ENCODE data around the gene CSN2. TPM values are rescaled to one million over a fixed set of nuclear protein-coding genes. Genes with fewer than 3 reads are reported as not detected.

CSN2 gene, protein sequence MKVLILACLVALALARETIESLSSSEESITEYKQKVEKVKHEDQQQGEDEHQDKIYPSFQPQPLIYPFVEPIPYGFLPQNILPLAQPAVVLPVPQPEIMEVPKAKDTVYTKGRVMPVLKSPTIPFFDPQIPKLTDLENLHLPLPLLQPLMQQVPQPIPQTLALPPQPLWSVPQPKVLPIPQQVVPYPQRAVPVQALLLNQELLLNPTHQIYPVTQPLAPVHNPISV
- polyA plus RNA-seq (2013, experiment 1 of 2): not detected
- polyA plus RNA-seq (2013, experiment 2 of 2): not detected

DNA sequence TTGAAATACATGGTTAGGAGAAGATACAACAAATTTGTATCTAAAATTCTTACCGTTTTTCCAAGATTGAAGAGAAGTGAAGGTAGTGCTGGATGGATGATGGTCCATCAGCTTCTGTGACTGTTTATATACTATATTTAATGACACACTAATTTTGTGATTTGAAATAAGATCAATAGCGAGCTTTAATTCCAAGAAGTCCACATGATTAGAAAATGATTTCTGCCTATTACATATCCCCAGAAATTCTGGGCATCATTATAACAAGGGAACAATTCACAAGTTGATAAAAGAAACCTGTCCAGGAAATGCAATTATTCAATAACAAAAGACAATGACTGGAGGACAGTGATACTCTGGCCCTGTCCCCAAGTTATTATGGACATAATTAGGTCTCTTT lies at the start of gene CSN2:
CSN2 (minus strand) TSS at position 101 of the 400 bp plus-strand sequence. CDS start 4,733 bp downstream, outside the sequence.
- H3K36me3 ChIP-seq (ENCODE audit: control insufficient read depth, insufficient read depth, low read length): no peaks in the 10 kb centered on the region
- H3K79me2 ChIP-seq (ENCODE audit: control insufficient read depth, insufficient read depth, low read length): no peaks in the 10 kb centered on the region
- H3K9ac ChIP-seq (ENCODE audit: low read length): no peak within 1 kb of the TSS
- no peak within 1 kb of the TSS for H3K4me2 ChIP-seq (ENCODE audit: low read length)
- H2AK5ac ChIP-seq (ENCODE audit: low read length): no peak within 1 kb of the TSS
- no peaks in the 10 kb centered on the region for H3K79me1 ChIP-seq (ENCODE audit: low read length)
- no peak within 1 kb of the TSS for H3K23ac ChIP-seq (ENCODE audit: low read length)
- H3K27me3 ChIP-seq (ENCODE audit: insufficient read depth, low read length, poor library complexity): no peaks in the 10 kb centered on the region
- H2BK120ac ChIP-seq (ENCODE audit: low read depth, low read length): no peak within 1 kb of the TSS
- no peak within 1 kb of the TSS for H4K8ac ChIP-seq (ENCODE audit: low read depth, low read length)
- H3K4me3 ChIP-seq (ENCODE audit: low read length): no peak within 1 kb of the TSS
- H3K4ac ChIP-seq (ENCODE audit: low read depth, low read length): no peak within 1 kb of the TSS
- no peak within 1 kb of the TSS for H2BK5ac ChIP-seq (ENCODE audit: low read length)
- no peak for DNase-seq
- no peak within 1 kb of the TSS for H3K18ac ChIP-seq (ENCODE audit: low read length)
- H3K27ac ChIP-seq (ENCODE audit: low read depth, low read length): no peak within 1 kb of the TSS
- no peak within 1 kb of the TSS for H4K5ac ChIP-seq (ENCODE audit: low read length)
- H3K4me1 ChIP-seq (ENCODE audit: control insufficient read depth, low read depth, low read length): no peaks in the 10 kb centered on the region
- no peak within 1 kb of the TSS for H2BK15ac ChIP-seq (replicated peaks; ENCODE audit: low read depth)
- no peak within 1 kb of the TSS for H3K56ac ChIP-seq (ENCODE audit: low read length)
- no CpG with 5 or more reads among the region's 2 CpGs for WGBS (ENCODE audit: extremely low coverage, insufficient coverage, low lambda C conversion rate)

DNA sequence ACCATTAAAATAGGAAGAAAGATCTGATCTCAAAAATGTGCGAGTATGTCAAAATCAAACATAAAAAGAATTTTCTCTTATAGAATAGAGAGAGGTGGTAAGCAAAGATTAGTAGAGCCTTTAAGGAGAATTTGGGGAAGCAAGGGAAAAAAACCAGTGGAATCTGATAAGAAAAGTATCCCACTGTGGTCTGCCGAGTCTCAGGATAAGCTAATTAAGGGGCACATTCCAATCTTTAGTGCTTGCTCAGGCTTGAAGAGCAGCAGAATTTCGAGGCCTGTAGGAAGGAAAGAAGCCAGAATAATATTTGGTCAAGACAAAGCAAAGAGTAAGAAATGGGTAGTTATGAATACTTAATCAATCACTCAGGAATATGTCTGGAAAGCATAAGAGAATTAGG lies 43.2 kb upstream of the CSN2 start:
- no peak overlapping the region for H3K18ac ChIP-seq (ENCODE audit: low read length)
- H3K4me1 ChIP-seq (ENCODE audit: control insufficient read depth, low read depth, low read length): no peaks in the 10 kb centered on the region
- no peak overlapping the region for H4K5ac ChIP-seq (ENCODE audit: low read length)
- DNase-seq: peak; percentile 82
- no peak overlapping the region for H3K27ac ChIP-seq (ENCODE audit: low read depth, low read length)
- no peak overlapping the region for H3K4me3 ChIP-seq (ENCODE audit: low read length)
- no peaks in the 10 kb centered on the region for H3K79me1 ChIP-seq (ENCODE audit: low read length)
- no peaks in the 10 kb centered on the region for H3K79me2 ChIP-seq (ENCODE audit: control insufficient read depth, insufficient read depth, low read length)
- no peak overlapping the region for H3K4ac ChIP-seq (ENCODE audit: low read depth, low read length)
- H2BK15ac ChIP-seq (replicated peaks; ENCODE audit: low read depth): no peak overlapping the region
- H3K23ac ChIP-seq (ENCODE audit: low read length): no peak overlapping the region
- no peak overlapping the region for H2BK120ac ChIP-seq (ENCODE audit: low read depth, low read length)
- no peaks in the 10 kb centered on the region for H3K27me3 ChIP-seq (ENCODE audit: insufficient read depth, low read length, poor library complexity)
- no peak overlapping the region for H3K56ac ChIP-seq (ENCODE audit: low read length)
- no peak overlapping the region for H2BK5ac ChIP-seq (ENCODE audit: low read length)
- no peak overlapping the region for H3K9ac ChIP-seq (ENCODE audit: low read length)
- no CpG with 5 or more reads among the region's 3 CpGs for WGBS (ENCODE audit: extremely low coverage, insufficient coverage, low lambda C conversion rate)
- no peak overlapping the region for H2AK5ac ChIP-seq (ENCODE audit: low read length)
- H3K4me2 ChIP-seq (ENCODE audit: low read length): no peak overlapping the region
- no peak overlapping the region for H4K8ac ChIP-seq (ENCODE audit: low read depth, low read length)
- H3K36me3 ChIP-seq (ENCODE audit: control insufficient read depth, insufficient read depth, low read length): no peaks in the 10 kb centered on the region

DNA sequence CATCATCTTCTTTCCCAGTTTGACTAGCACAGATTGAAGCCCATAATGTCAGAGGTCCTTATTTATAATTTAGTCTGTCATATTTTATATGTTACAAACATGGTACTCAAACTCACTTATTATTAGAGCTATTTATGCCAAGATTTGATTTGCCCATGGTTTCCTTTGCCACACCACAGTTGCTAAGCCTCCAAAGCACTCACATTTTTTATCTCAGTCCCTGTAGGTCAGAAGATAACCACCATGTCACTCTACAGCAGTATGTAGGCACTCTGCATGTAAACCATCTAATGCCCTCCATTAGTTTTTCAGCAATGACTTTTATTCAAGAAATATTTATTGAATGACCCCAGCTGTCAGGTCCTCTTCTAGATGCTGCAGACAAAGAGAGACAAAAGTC lies 37.0 kb upstream of the CSN2 start:
- H3K27me3 ChIP-seq (ENCODE audit: insufficient read depth, low read length, poor library complexity): no peaks in the 10 kb centered on the region
- H3K36me3 ChIP-seq (ENCODE audit: control insufficient read depth, insufficient read depth, low read length): no peaks in the 10 kb centered on the region
- H3K18ac ChIP-seq (ENCODE audit: low read length): no peak overlapping the region
- H3K27ac ChIP-seq (ENCODE audit: low read depth, low read length): no peak overlapping the region
- no peak overlapping the region for H3K23ac ChIP-seq (ENCODE audit: low read length)
- H3K4ac ChIP-seq (ENCODE audit: low read depth, low read length): no peak overlapping the region
- no peak overlapping the region for H4K5ac ChIP-seq (ENCODE audit: low read length)
- no peak overlapping the region for H2AK5ac ChIP-seq (ENCODE audit: low read length)
- H3K9ac ChIP-seq (ENCODE audit: low read length): no peak overlapping the region
- H2BK15ac ChIP-seq (replicated peaks; ENCODE audit: low read depth): no peak overlapping the region
- H3K4me3 ChIP-seq (ENCODE audit: low read length): no peak overlapping the region
- no peaks in the 10 kb centered on the region for H3K4me1 ChIP-seq (ENCODE audit: control insufficient read depth, low read depth, low read length)
- H2BK120ac ChIP-seq (ENCODE audit: low read depth, low read length): no peak overlapping the region
- H4K8ac ChIP-seq (ENCODE audit: low read depth, low read length): no peak overlapping the region
- no peak for DNase-seq
- H3K4me2 ChIP-seq (ENCODE audit: low read length): no peak overlapping the region
- H2BK5ac ChIP-seq (ENCODE audit: low read length): no peak overlapping the region
- H3K79me1 ChIP-seq (ENCODE audit: low read length): no peaks in the 10 kb centered on the region
- no peaks in the 10 kb centered on the region for H3K79me2 ChIP-seq (ENCODE audit: control insufficient read depth, insufficient read depth, low read length)
- no peak overlapping the region for H3K56ac ChIP-seq (ENCODE audit: low read length)

DNA sequence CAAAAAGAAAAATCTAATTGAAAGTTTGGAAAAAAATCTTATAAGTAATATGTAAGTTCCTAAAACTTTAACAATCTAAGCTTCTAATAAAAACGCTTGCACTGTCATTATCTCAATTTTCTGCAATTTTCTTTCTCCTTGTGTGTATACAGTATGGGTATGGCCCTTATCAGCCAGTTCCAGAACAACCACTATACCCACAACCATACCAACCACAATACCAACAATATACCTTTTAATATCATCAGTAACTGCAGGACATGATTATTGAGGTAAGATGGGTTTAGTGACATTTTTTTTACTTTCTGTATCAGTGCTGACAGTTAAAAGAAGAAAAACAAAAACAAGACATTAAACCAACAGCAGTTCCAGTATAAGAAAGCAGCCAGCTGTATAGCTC lies 35.2 kb upstream of the CSN2 start:
- H4K8ac ChIP-seq (ENCODE audit: low read depth, low read length): no peak overlapping the region
- no peak for DNase-seq
- H3K4me2 ChIP-seq (ENCODE audit: low read length): no peak overlapping the region
- no peak overlapping the region for H3K18ac ChIP-seq (ENCODE audit: low read length)
- no peaks in the 10 kb centered on the region for H3K36me3 ChIP-seq (ENCODE audit: control insufficient read depth, insufficient read depth, low read length)
- H3K4me3 ChIP-seq (ENCODE audit: low read length): no peak overlapping the region
- H3K27ac ChIP-seq (ENCODE audit: low read depth, low read length): no peak overlapping the region
- H3K23ac ChIP-seq (ENCODE audit: low read length): no peak overlapping the region
- H3K9ac ChIP-seq (ENCODE audit: low read length): no peak overlapping the region
- no peaks in the 10 kb centered on the region for H3K79me2 ChIP-seq (ENCODE audit: control insufficient read depth, insufficient read depth, low read length)
- H3K27me3 ChIP-seq (ENCODE audit: insufficient read depth, low read length, poor library complexity): no peaks in the 10 kb centered on the region
- no peak overlapping the region for H2BK5ac ChIP-seq (ENCODE audit: low read length)
- H4K5ac ChIP-seq (ENCODE audit: low read length): no peak overlapping the region
- H2BK120ac ChIP-seq (ENCODE audit: low read depth, low read length): no peak overlapping the region
- no peaks in the 10 kb centered on the region for H3K4me1 ChIP-seq (ENCODE audit: control insufficient read depth, low read depth, low read length)
- H3K56ac ChIP-seq (ENCODE audit: low read length): no peak overlapping the region
- H2BK15ac ChIP-seq (replicated peaks; ENCODE audit: low read depth): no peak overlapping the region
- no CpG with 5 or more reads among the region's 1 CpG for WGBS (ENCODE audit: extremely low coverage, insufficient coverage, low lambda C conversion rate)
- no peaks in the 10 kb centered on the region for H3K79me1 ChIP-seq (ENCODE audit: low read length)
- no peak overlapping the region for H3K4ac ChIP-seq (ENCODE audit: low read depth, low read length)
- H2AK5ac ChIP-seq (ENCODE audit: low read length): no peak overlapping the region

DNA sequence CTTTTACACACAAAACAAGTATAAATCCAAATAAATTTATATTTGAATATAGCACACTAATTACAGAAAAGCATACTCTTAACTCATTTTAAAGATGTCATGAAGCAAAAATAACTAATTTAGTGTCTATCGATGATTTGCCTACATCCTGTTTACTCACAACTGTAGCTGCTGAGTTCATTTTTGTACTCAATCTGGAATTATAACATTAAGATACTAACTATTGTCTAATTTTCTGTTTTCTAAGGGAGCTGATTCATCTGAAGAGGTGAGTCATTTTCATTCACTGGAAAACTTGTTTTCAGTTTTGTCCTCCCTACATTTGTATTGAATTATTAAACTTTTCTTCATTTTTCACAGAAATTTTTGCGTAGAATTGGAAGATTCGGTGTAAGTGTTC lies 33.9 kb upstream of the CSN2 start:
- no peak overlapping the region for H2BK5ac ChIP-seq (ENCODE audit: low read length)
- no peak overlapping the region for H3K56ac ChIP-seq (ENCODE audit: low read length)
- no peaks in the 10 kb centered on the region for H3K36me3 ChIP-seq (ENCODE audit: control insufficient read depth, insufficient read depth, low read length)
- no peaks in the 10 kb centered on the region for H3K27me3 ChIP-seq (ENCODE audit: insufficient read depth, low read length, poor library complexity)
- no peak overlapping the region for H4K8ac ChIP-seq (ENCODE audit: low read depth, low read length)
- H3K4ac ChIP-seq (ENCODE audit: low read depth, low read length): no peak overlapping the region
- no peak overlapping the region for H2BK15ac ChIP-seq (replicated peaks; ENCODE audit: low read depth)
- WGBS (ENCODE audit: extremely low coverage, insufficient coverage, low lambda C conversion rate): no CpG with 5 or more reads among the region's 3 CpGs
- no peak overlapping the region for H2AK5ac ChIP-seq (ENCODE audit: low read length)
- no peak overlapping the region for H3K23ac ChIP-seq (ENCODE audit: low read length)
- no peaks in the 10 kb centered on the region for H3K79me1 ChIP-seq (ENCODE audit: low read length)
- no peak overlapping the region for H3K27ac ChIP-seq (ENCODE audit: low read depth, low read length)
- H3K4me3 ChIP-seq (ENCODE audit: low read length): no peak overlapping the region
- no peak overlapping the region for H3K9ac ChIP-seq (ENCODE audit: low read length)
- H3K18ac ChIP-seq (ENCODE audit: low read length): no peak overlapping the region
- no peak overlapping the region for H2BK120ac ChIP-seq (ENCODE audit: low read depth, low read length)
- no peaks in the 10 kb centered on the region for H3K79me2 ChIP-seq (ENCODE audit: control insufficient read depth, insufficient read depth, low read length)
- no peak for DNase-seq
- no peak overlapping the region for H4K5ac ChIP-seq (ENCODE audit: low read length)
- no peaks in the 10 kb centered on the region for H3K4me1 ChIP-seq (ENCODE audit: control insufficient read depth, low read depth, low read length)
- no peak overlapping the region for H3K4me2 ChIP-seq (ENCODE audit: low read length)

DNA sequence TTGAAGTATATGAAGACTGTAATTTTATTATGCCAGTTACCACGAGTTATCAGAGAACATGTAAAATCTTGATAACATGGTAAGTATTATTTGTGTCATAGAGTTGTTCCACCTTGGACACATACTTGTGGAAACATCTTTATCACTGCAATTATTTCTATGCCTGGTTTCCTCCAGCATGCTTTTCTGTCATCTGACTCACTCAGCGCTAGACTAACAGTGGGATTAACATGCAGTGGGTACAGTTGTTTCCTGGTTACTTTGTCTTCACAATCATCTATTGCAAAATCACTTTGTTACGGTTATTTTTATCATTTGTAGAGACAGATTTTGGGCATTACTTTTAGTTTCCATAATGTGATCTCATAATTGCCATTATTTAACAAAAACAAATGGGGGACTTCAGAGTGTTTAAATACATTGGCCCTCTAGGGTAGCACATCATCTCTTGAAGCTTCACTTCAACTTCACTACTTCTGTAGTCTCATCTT lies 30.0 kb upstream of the CSN2 start, which contains the start of gene STATH:
STATH (plus strand) TSS at position 441 of the 491 bp plus-strand sequence. CDS start 2,472 bp downstream, outside the sequence.
- WGBS (ENCODE audit: extremely low coverage, insufficient coverage, low lambda C conversion rate): no CpG with 5 or more reads among the region's 3 CpGs
- H3K79me2 ChIP-seq (ENCODE audit: control insufficient read depth, insufficient read depth, low read length): no peaks in the 10 kb centered on the region
- no peak within 1 kb of the TSS for H3K27ac ChIP-seq (ENCODE audit: low read depth, low read length)

More for the DNA sequence above, 30.0 kb upstream of the CSN2 start, which contains the start of gene STATH:
- H3K4me2 ChIP-seq (ENCODE audit: low read length): no peak within 1 kb of the TSS
- H2AK5ac ChIP-seq (ENCODE audit: low read length): no peak within 1 kb of the TSS
- no peak within 1 kb of the TSS for H3K9ac ChIP-seq (ENCODE audit: low read length)
- H3K4me3 ChIP-seq (ENCODE audit: low read length): no peak within 1 kb of the TSS
- H3K79me1 ChIP-seq (ENCODE audit: low read length): no peaks in the 10 kb centered on the region
- no peak within 1 kb of the TSS for H3K18ac ChIP-seq (ENCODE audit: low read length)
- no peak within 1 kb of the TSS for H4K8ac ChIP-seq (ENCODE audit: low read depth, low read length)
- no peak within 1 kb of the TSS for H2BK15ac ChIP-seq (replicated peaks; ENCODE audit: low read depth)
- no peaks in the 10 kb centered on the region for H3K4me1 ChIP-seq (ENCODE audit: control insufficient read depth, low read depth, low read length)
- no peaks in the 10 kb centered on the region for H3K36me3 ChIP-seq (ENCODE audit: control insufficient read depth, insufficient read depth, low read length)
- H3K56ac ChIP-seq (ENCODE audit: low read length): no peak within 1 kb of the TSS
- H2BK5ac ChIP-seq (ENCODE audit: low read length): no peak within 1 kb of the TSS
- DNase-seq: no peak
- H4K5ac ChIP-seq (ENCODE audit: low read length): no peak within 1 kb of the TSS
- no peak within 1 kb of the TSS for H3K23ac ChIP-seq (ENCODE audit: low read length)
- H3K27me3 ChIP-seq (ENCODE audit: insufficient read depth, low read length, poor library complexity): no peaks in the 10 kb centered on the region
- H3K4ac ChIP-seq (ENCODE audit: low read depth, low read length): no peak within 1 kb of the TSS
- no peak within 1 kb of the TSS for H2BK120ac ChIP-seq (ENCODE audit: low read depth, low read length)

All from mesendoderm (in vitro differentiated cells).